Measurements from ENCODE around the gene TMEM190.
A peak's percentile ranks its signal among the peaks of the same experiment; 100 is the strongest.

TMEM190 gene

DNA sequence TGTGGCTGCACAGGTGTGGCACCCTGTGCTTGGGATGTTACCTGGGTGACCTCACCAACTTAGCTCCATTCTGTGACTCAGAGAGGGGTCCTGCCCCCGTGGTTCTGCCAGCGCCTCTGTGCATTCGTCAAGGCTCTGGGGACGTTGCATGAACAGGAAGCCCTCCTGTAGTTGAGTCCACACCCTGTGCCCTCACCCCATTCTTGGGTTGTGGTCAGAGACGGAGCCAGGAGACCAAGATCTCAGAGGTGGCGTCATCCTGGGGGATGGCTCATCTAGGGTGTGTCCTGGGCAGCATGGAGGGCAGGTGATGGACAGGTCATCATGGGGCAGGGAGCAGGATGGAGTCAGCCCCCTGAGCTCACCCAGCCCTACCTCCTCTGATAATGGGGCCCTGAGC is 24.6 kb upstream of the TMEM190 start:
- no peak for DNase-seq

DNA sequence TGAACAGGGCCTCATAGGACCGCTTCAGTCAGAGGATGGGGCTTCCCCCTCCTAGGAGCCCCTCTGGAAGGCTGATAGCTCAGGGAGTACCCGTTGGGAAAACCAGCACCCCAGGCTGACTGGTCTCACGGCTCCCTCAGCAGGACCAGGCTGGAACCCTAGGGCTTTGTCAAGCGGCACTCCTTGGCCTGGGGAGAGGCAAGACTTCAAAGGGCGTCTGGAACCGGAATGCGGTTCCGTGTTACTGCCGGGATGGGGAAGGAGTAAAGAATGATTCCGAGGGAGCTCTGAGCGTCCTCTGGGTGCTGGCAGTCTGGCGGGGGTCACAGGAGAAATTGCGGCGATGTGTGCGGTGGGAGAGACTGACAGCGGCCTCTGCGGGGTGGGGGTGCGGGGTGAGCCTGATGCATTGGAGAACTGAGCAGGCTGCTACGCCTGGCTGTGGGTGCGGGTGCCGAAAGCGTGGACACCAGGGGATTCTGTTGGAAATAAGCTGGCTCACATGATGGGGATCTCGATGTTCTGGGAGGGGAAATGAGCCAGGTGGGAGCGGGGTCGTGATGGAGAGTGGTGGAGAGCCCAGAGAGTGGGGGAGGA is 24.0 kb upstream of the TMEM190 start:
- DNase-seq, result no peak

DNA sequence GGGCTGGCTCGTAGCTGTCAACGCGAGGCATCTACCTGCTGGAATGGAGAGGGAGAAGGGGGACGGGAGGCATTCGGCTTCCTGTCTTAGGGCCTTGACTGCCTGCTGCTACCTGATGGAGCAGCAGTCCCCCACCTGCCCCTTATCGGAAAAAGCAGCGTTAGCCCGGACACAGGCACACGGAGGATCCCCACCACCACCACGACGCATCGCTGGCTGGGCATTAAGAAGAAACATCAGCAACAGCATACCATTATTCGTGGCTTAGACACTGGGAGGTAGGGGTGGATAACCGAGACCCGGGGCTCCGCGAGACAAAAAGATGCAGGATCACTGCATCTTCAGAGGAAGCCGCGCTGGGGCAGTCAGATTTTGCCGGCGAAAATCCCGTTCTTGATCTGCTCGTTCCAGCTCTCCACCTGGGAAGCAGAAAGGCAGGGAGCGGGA is 23.2 kb upstream of the TMEM190 start:
- DNase-seq, result no peak

DNA sequence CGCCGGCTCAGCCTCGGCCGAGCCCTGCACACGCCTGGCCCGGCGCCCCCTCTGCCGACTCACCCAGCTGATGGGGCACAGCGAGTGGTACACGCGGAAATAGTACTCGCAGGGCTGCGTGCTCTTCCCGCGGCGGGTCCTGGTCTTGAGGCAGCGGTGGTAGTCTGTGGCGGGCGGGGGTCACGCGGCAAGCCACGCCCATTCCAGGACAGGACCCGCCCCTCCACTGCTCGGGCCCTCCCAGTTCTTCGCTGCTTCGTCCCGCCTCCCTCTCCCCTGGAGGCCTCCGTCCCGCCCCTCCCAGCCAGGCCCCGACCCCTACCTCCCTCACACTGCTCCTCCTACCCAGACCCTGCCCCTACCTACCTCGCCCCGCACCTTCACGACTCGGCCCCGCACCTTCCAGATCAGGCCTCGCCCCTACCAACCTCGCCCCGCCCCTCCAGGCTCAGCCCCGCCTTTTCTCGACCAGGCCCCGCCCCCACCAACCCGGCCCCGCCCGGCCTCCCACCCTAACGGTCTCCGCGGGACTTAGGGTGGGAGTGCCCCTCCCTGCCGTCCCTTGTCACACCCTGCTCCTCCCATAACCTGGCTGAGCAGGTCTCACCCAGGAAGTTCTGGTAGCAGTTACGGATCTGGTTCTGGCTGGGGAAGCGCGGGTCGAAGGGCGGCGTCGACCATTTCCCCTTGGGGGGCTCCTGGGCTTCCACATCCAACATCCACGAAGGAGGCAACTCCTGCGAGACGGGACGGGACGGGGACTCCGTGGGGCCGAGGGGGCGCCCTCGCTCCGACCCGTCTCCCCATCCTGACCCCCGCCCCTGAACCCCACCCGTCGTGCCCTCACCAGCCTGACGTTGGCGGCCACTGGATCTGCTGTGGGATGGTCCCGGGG is 22.6 kb upstream of the TMEM190 start:
- DNase-seq, result peak; percentile 45

DNA sequence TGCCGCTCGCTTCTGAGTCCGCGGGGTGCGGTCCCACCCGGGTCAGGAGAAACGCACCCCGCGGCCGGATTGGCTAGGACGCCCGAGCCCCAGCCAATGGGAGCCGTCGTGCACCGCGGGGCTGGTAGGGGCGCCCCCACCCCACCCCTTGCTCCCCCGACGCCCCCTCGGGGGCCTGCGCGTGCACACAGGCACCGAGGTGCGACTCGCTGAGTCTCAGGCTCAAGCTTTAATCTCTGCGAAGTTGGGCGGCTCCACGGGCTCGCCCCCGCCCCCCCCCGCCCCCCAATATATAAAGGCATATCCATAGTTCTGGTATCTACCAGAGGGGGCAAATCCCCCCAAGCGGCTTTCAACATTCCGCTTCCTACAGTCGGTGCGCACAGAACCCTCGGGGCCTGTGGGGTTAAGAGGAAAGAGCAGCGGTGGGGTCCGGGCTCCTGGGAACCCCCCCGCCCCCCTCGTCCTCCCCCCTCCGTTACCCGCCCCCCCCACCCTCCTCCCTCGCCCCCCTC is 21.9 kb upstream of the TMEM190 start, which contains the start of gene COX6B2:
TSS of gene COX6B2 (minus strand) at position 22 of the 515 bp plus-strand sequence. CDS start 198 bp downstream, outside the sequence.
- DNase-seq, result no peak

DNA sequence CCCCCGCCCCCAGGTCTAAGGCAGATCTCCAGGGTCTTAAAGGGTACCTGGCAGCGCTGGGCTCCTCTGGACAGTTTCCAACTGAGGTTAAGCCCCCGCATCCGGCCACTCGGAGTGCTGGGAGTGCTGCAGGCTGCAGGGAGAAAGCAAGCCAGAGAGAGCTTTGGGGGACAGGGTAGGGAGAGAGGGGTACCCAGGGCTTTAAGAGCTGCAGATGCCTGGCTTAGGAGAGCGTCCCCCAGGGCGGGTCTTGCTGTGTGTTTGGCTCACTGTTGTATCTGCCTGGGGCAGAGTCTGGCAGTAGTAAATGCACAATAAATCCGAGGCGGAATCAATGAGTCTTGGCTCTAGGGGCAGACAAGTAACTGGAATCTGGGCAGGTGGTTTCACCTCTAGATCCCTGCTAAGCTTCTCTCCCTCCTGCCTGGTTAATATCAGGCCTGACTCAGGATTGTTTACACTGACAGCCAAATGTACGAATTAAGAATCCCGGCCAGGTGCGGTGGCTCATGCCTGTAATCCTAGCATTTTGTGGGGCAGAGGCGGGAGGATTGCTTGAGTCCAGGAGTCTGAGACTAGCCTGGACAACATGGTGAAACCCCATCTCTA is 21.3 kb upstream of the TMEM190 start:
- DNase-seq, result no peak

DNA sequence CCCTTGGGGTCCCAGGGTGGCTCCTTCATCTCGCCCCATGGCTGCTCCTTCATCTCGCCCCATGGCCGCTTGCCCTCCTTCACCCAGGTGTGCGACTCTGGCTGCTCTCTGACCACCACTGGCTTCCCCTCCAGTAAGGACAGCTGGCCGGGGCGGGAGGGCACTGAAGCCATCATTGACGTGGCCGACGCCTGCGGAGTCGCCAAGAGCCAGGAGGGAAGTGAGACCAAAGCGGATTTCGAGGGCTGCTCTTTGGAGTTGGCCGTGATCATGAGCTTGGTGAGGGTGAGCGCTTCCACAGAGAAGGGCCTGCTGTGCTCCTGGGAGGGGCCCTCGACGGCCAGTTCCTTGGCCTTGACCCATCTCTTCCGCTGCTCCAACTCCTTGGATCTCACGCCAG is 18.1 kb upstream of the TMEM190 start:
- DNase-seq, result no peak

DNA sequence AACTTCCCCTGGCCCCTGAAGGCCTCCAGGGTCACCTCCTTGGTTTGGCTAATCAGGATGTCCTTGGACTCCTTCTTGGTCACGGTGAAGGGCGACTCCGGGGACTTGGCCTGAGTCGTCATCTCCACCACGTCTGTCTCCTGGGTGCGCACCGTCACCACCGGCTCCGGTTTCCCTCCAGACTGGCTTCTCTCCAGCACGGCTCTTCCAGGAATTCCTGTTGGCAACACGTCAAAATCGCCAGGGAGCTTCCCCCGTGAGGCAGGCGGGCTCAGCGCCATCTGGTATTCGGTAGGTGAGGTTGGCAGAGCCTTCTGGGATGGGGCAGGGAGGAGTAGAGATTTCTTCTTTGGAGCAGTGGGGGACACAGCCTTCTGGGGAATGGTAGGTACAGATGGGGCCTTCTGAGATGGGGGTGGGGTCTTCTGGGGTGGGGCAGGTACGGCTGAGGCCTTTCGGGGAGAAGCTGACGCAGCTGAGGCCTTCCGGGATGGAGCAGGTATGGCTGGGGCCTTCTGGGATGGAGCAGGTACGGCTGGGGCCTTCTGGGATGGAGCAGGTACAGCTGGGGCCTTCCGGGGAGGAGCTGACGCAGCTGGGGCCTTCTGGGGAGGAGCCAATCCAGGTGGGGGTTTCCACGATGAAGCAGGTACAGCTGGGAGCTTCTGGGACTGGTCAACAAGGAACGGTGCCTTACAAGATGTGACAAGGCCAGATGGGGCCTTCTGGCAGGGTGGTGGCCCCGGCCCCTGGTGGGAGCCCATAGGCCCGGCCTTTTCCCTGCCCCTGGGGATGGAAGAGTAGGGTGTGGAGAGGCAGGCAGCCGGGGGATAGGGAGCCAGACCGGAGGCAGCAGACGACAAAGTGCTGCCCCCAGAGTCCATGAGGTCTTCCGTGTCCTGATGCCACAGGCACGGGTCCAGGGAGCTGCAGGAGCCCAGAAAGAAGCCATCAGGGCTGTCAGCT is 17.4 kb upstream of the TMEM190 start:
- no peak for DNase-seq

DNA sequence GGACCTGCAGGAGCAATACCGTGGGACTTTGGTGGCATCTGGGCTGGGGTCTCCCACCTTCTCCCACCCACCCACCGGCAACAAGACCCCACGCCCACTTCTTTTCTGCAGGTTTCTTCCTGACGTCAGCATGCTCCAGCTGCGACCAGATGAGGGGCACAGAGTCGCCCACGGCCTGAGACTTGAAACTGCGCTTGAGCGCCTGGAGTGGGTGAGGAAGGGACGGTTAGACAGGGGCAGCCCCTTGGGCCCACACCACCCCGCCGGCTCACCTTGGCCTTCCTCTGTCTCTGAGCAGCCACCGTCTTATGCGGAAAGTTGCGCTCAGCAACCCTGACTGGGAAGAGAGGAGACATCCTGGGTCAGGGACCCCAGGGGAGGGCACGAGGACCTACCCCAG is 15.7 kb upstream of the TMEM190 start:
- DNase-seq, result no peak

DNA sequence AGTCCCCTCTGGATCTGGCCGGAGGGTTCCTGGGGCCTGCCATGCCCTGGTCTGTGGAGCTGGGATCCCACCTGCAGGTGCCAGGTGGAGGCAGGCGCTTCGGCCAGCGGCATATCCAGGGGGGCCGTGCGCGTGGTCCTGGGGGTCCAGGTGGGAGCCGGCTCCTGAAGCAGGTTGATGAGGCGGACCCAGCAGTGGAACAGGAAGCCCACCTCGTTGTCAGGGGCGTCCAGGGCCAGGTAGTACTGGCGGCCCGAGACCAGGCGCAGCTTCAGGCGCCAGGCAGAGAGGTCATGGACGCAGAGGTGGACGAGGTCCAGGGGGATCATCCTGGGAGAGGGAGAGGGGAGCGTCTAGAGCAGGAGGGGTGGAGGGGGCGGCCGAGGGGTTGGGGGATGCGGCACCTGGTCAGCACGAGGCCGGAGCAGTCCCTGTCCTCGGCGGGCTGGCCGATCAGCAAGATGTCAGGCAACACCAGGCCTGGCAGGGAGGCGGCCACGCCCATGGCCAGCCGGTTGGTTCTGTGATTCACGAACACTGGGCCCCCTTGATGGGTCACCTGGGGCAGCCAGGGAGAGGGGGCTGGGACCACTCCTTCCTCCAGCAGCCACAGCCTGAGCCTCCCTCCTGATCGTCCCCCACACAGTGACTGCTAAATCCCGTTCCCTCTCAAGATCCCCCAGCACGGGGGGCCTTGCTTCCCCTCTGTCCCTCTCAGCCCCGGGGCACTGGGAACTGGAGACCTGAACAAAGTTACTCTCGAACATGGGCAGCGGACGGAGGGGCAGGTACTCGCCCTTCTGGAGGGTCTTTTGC is 14.2 kb upstream of the TMEM190 start:
- no peak for DNase-seq

DNA sequence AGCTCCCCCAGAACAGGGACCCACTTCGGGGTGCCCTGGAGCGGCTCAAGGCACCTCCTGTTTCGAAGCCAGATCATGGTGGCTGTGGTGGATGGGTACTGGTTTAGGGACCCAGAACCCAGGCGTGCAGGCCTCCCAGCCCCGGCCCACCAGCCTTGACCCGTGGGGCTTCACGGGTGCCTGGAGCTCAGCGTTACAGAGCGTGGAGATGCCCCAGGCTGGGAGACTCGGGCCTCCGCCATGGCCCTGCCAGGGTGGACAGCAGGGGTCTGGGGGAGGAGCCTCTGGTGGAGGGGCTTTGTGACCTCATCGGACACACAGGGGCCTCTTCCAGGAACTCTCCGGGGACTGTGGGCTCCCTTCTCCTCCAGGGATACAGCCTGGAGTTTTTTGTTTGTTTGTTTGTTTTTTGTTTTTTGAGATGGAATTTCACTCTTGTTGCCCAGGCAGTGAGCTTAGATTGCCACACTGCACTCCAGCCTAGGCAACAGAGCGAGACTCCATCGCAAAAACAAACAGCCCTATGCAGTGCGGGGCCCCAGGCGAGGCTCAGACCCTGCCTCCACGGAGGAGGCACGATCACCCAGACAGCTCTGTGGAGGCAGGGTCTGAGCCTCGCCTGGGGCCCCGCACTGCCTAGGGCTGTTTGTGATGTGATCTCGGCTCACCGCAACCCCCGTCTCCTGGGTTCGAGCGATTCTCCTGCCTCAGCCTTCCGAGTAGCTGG is 13.5 kb upstream of the TMEM190 start, which contains the start of gene GARIN5B:
TSS of gene GARIN5B (minus strand) at position 271 of the 727 bp plus-strand sequence. CDS start at position 77, 194 bp downstream.
- no peak for DNase-seq

DNA sequence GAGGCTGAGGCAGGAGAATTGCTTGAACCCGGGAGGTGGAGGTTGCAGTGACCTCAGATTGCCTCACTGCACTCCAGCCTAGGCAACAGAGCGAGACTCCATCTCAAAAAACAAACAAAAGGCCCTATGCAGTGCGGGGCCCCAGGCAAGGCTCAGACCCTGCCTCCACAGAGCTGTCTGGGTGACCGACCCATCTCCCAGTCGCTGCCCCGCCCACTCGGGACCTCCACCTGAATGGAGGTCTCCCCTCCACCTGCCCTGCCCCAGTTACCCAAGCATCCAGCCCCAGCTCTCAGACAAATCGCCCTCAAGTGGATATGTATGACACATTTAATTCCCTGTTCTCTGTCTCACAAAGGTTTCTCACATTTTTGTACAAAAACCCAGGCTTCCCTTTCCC is 11.4 kb upstream of the TMEM190 start:
- no peak for DNase-seq

DNA sequence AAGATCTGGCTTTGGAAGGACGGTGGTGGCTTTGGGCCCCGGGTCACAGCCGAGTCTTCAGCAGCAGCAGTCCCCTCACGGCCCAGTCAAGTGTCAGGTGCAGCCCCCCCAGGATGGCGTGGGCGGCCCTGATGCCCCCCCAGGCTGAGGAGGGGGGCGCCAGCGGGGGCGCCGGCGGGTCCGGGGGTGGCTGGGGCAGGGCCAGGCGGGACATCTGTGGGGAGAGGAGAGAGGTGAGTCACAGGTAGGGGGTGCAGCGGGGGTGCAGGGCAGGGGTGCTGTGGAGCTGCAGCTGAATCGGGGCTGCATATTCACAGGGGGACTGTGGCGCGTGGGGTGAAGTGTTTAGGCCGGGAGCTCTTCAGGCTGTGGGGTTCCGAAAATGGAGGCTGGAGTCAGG is 10.7 kb upstream of the TMEM190 start:
- DNase-seq, result no peak

DNA sequence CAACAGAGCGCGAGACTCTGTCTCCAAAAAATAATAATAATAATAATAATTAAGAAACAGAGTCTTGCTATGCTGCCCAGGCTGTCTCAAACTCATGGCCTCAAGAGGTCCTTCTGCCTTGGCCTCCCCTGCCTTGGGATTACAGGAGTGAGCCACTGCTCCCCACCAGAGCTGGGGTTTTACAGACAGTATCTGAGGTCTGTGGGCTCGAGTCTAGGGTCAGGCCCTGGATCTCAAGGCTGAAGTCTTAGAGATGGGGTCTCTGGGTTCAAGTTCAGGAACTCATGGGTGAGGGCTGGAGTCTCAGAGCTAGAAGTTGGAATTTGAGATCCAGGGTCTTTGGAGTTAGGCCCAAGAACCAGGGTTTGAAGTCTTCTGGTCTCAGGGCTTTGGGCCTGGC is 9.8 kb upstream of the TMEM190 start:
- DNase-seq, result no peak

DNA sequence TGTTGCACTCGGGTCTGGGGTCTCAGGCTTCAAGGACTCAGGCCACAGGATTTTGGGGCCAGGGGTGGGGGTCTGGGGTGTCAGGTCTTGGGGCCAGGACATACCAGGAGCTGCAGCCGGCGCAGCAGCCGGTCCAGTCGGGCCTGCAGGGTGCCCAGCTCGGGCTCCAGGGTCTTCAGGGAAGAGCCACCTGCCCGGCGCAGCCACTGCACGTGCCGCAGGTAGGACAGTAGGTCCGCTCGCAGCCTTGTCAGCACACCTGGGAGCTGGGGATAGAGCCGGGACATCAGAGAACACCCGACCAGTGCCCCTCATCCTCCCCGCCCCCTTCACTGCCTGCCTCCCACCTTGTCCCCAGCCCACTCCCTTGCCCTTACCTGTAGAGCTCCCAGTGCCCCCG is 8.5 kb upstream of the TMEM190 start:
- DNase-seq, result no peak

DNA sequence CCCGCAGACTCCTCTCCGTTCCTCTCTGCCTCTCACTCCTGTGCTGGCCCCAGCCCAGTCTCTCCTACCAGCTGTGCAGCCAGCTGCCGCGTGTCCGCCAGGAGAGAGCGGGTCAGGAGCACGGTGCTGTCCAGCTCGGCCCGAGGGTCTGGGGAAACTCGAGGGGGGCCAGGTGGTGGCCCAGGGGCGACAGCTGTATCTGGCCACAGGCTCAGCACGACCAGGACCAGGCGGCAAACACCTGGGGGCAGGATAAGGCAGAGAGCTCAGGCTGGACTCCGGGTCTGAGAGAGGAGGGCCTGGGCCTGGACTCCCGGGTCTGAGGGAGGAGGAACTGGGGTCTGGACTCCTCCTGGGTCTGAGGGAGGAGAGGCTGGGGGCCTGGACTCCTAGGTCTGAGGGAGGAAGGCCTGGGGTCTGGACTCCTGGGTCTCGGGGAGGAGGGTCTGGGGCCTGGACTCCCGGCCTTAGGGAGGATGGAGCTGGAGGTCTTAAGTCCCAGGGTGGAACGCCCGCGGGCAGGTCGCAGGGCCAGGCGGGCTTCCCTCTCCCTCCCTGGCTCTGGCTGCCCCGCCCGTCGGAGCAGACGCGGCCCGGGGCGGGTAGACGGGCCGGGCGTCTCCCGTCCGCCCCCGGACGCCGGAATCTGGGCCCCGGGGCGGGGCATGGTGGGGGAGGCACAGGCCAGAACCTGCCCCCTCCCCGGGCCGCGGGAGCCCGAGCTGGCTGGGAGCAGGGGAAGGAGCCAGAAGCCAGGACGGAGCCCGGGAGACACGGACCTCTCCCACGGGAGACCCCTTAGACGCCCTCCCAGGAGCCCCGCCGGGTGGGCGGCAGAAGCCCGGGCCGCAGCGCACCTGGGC is 7.7 kb upstream of the TMEM190 start:
- DNase-seq, result peak; percentile 66

DNA sequence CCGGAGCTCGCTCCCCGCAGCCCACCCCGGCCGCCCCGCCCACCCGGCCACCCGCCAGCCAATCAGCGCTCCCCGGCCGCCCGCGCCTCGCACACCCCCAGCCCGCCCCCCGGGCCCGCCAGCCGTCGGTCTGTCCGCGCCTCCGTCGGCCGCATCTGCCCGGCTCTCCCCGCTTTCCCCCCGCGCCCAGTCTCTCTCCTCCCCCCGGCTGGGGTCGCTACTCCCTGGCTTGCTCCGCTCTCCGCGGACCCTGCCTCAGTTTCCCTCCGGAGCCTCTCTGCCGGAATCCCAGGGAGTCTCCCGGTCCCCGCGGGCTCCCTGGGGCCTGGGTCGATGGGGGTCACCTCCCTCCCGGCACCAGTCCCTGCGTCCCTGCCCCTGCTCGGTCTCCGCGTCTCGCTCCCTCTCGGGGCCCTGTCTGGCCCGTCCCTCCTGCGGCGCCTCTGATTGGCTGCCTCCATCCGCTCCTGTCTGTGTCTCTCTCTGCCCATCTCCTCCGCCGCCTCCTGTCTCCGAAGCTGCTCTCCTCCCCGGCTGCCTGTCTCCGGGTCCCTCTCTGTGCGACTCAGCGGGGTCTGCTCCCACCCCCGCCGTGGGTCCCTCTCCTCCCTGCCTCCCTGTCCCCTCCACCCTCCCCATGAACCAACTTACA is 6.8 kb upstream of the TMEM190 start:
- peak; percentile 79 for DNase-seq

DNA sequence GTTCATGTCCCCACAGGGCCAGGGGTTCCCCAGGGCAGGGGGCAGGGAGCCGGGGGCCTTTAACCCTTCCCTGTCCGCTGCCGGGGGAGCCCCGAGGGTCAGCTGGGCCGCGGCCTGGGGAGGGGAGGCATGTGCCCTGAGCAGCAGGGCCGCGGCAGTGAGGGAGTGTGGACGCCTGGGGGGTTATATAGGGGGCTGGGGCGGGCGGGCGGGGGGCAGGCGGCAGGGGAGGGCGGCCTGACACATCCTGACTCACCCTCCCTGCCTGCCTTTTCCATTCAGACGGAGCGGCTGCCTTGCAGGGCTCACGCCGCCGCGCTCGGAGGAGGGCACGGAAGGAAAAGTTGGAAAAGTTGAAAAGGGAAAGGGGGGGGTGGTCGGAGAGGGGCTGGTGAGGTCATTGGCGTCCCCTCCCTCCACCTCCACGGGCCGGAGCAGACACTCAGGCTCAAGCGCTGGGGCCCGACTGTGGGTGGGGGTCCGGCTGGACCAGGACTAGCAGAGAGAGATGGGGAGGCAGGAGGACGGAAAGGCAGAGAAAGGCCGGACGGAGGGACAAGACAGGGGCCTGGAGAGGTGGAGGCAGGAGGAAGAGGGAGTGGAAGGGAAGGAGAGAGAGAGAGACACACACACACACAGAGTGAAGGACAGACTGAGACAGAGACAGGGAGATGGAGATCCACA is 6.2 kb upstream of the TMEM190 start, which contains the start of gene IL11:
TSS of gene IL11 (minus strand) at position 159 of the 684 bp plus-strand sequence. CDS start at position 6, 153 bp downstream.
- DNase-seq, result peak; percentile 75
